ENCODE data around the gene GARIN5A.

DNA sequence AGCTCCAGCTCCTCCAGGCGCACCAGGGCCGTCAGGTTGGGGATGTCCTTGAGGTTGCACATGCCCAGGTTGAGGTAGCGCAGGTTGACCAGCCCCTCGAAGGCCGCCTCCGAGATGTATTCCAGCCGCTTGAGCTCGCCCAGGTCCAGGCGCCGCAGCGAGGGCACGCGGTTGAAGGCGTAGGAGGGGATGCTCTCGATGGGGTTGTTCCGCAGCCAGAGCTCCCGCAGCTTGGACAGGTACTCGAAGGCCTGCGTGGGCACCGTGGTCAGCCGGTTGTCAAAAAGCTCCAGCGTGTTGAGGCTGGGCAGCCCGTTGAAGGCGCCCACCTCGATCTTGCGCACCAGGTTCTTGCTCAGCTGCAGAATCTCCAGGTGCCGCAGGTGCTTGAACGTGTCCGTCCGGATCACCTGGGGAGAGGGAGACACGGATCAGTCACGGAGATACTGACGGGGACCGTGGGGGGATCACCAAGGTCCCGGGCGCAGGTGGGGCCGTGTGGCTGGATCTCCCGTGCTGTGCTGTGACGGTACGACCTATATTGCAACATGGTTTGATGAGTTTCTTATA, 42.4 kb upstream of the GARIN5A start:
- TF ChIP-seq GATA2 (IDR thresholded peaks at IDR 0.05; ENCODE audit: low read depth, low read length) (no peak), GATA3 (IDR thresholded peaks at IDR 0.05; ENCODE audit: low read depth, low read length) (no peak)

All from SH-SY5Y (cell line).